A673 (cell line): ENCODE data around the gene PSMF1. TPM values are rescaled to one million over a fixed set of nuclear protein-coding genes. Genes with fewer than 3 reads are reported as not detected.

Source experiments
- BruUV-seq: library from RNA; stranded (reverse); fragments of 400-500 nt; replicated peaks from 2 replicates; lab custom pipeline; 2021; lab: Mats Ljungman, UMichigan
- CTCF ChIA-PET: fragments of 300-600 bp; sonication (Branson Sonifier 250); formaldehyde crosslinking; loops from one replicate; lab custom pipeline; 2022; ENCODE audit warnings: antibody characterized with exemption; lab: Charles Lee
- POLR2A ChIA-PET: fragments of 300-600 bp; sonication (Branson Sonifier 250); formaldehyde crosslinking; loops from one replicate; lab custom pipeline; 2022; ENCODE audit warnings: antibody characterized with exemption; ENCODE audit not compliant: low non-redundant PET; lab: Charles Lee
- DNase-seq: peaks from one replicate; pipeline ENCODE4 v3.0.0-alpha.2; 2015; ENCODE audit warnings: low spot score
- H3K27ac ChIP-seq: fragments of 200-600 bp; sonication (generic); 2 replicates; pipeline ENCODE4 v1.5.1; 2016; ENCODE audit warnings: mixed run types, low read depth, mild to moderate bottlenecking, mixed read lengths, antibody characterized with exemption, low read length; ENCODE audit not compliant: poor library complexity, severe bottlenecking
- H3K27me3 ChIP-seq: fragments of 200-600 bp; sonication (generic); replicated peaks from 2 replicates; pipeline ENCODE4 v1.6.1; 2017; ENCODE audit warnings: mixed run types, low read depth, mild to moderate bottlenecking, mixed read lengths, antibody characterized with exemption, low read length; ENCODE audit not compliant: insufficient read depth, poor library complexity
- H3K36me3 ChIP-seq: fragments of 200-600 bp; sonication (generic); 2 replicates; pipeline ENCODE4 v1.6.1; 2016; ENCODE audit warnings: mixed run types, mild to moderate bottlenecking, mixed read lengths, antibody characterized with exemption, low read length; ENCODE audit not compliant: insufficient read depth, poor library complexity, severe bottlenecking
- H3K4me1 ChIP-seq: fragments of 200-600 bp; sonication (generic); 2 replicates; pipeline ENCODE4 v1.6.1; 2017; ENCODE audit warnings: mixed run types, mild to moderate bottlenecking, mixed read lengths, antibody characterized with exemption, low read length; ENCODE audit not compliant: insufficient read depth, poor library complexity, severe bottlenecking
- H3K4me3 ChIP-seq: fragments of 200-600 bp; sonication (generic); 2 replicates; pipeline ENCODE4 v1.5.1; 2016; ENCODE audit warnings: low read depth, mixed run types, mild to moderate bottlenecking, mixed read lengths, low read length; ENCODE audit not compliant: poor library complexity, severe bottlenecking
- H3K9me3 ChIP-seq: fragments of 200-600 bp; sonication (generic); 2 replicates; pipeline ENCODE4 v1.6.1; 2016; ENCODE audit warnings: mixed run types, low read depth, mild to moderate bottlenecking, mixed read lengths, antibody characterized with exemption, low read length; ENCODE audit not compliant: poor library complexity, severe bottlenecking
- EZH2 ChIP-seq: fragments of 200-600 bp; sonication (generic); IDR thresholded peaks from 2 replicates; pipeline ENCODE4 v1.6.1; 2017; ENCODE audit warnings: borderline replicate concordance, low read depth, mild to moderate bottlenecking, mixed read lengths, antibody characterized with exemption, low read length; ENCODE audit not compliant: poor library complexity, severe bottlenecking
- intact Hi-C: fragments of 100-400 bp; cut with micrococcal nuclease; formaldehyde crosslinking; loops from one replicate; pipeline ENCODE4 v1.10.0; 2022; ENCODE audit not compliant: unreplicated experiment
- total RNA-seq: library from RNA; stranded (reverse); gene quantifications from 2 replicates; pipeline ENCODE4 v1.2.3, GENCODE V29; 2021
- TF ChIP-seq, protein P1 (sequence below): fragments of 300-800, 200-600 bp; sonication (generic); conservative IDR thresholded peaks from 2 replicates; pipeline ENCODE4 v1.5.1; 2017; ENCODE audit warnings: low read depth, mild to moderate bottlenecking, antibody characterized with exemption, low read length, moderate library complexity, mixed read lengths

Gene PSMF1
- total RNA-seq, 1 experiment from 2014 or later: 130 TPM

DNA sequence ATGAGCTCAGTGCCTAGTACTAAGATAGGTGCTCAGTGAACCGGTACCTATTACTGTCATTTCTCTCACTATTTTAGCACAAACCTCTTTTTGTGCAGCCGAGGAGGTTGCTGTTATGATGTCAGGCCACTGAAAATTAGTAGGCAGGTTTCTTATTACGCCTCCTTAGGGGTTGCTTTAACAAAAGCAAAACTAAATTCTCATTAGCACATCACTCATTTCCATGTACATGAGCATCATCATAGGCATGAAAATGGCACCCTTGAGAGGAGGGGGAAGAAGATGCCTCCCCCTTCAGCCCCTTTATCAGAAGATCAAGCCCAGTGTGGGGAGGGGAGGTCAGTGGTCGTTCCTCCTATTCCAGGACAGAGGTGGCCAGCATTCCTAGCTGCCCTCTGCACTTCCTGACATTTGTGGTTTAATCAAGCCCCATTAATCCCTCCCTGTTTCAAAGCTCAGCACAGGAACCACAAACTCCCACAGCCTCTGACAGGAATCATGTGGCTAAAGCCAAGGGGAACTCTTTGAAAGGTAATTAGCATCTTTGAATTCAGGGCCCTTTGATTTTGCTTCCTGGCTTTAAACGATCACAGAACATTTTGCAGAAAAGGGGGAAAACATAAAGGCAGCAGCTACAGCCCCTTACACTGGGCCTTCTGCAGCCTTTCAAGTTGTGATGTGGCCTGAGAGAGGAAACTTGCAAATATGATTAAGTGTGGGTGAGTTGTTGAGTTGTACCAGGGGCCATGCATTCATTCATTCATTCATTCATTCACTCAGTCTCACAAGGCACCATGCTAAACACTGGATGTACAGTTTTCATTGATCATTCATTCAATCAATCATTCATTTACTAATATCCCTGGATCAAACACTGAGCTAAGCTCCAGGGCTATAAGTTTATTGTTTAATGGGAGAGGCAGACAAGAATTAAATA, 31.9 kb upstream of the PSMF1 start:
- H3K4me1 ChIP-seq: no peaks in the 10 kb centered on the region
- no peak overlapping the region for H3K27ac ChIP-seq
- H3K27me3 ChIP-seq: no peaks in the 10 kb centered on the region
- no peak for DNase-seq
- intact Hi-C loops: no loop called here
- TF ChIP-seq EZH2: no peak
- TF ChIP-seq, protein P1, sequence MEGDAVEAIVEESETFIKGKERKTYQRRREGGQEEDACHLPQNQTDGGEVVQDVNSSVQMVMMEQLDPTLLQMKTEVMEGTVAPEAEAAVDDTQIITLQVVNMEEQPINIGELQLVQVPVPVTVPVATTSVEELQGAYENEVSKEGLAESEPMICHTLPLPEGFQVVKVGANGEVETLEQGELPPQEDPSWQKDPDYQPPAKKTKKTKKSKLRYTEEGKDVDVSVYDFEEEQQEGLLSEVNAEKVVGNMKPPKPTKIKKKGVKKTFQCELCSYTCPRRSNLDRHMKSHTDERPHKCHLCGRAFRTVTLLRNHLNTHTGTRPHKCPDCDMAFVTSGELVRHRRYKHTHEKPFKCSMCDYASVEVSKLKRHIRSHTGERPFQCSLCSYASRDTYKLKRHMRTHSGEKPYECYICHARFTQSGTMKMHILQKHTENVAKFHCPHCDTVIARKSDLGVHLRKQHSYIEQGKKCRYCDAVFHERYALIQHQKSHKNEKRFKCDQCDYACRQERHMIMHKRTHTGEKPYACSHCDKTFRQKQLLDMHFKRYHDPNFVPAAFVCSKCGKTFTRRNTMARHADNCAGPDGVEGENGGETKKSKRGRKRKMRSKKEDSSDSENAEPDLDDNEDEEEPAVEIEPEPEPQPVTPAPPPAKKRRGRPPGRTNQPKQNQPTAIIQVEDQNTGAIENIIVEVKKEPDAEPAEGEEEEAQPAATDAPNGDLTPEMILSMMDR: no peak
- CTCF ChIA-PET: no interaction called here
- no peak overlapping the region for H3K4me3 ChIP-seq
- BruUV-seq: no TSS peak
- POLR2A ChIA-PET: no interaction called here
- H3K9me3 ChIP-seq: peaks cover 5% of the 10 kb centered on the region
- no peaks in the 10 kb centered on the region for H3K36me3 ChIP-seq

DNA sequence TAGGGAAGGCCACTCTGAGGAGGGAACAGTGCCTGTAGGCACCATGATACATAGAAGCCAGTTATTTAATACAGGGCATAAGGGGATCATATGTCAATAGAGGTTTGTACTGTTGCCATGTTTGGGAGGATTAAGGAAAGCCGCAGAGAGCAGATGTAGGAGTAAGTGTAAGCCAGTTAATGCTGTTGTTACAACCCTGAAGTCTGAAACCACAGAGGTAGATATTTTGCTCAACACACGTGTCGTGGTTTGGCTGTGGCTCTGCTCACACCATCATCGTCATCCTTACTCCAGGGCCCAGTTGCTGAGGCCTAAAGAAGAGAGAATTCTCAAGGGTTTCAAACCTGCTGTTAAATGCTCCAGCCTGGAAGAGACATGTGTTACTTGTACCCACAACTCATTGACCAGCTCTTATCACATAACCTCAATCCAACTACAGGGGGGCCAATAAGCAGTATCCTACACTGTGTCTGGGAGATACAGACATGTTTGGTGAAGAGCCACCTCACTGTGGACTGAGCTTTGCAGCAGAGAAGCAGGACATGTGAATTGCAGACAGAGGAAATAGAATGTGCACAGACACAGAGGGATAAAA, 31.0 kb upstream of the PSMF1 start:
- POLR2A ChIA-PET: no interaction called here
- intact Hi-C loops: no loop called here
- Histone ChIP-seq H3K27ac (no peak overlapping the region), H3K36me3 (no peaks in the 10 kb centered on the region), H3K4me3 (no peak overlapping the region), H3K9me3 (peaks cover 5% of the 10 kb centered on the region), H3K4me1 (no peaks in the 10 kb centered on the region), H3K27me3 (no peaks in the 10 kb centered on the region)
- DNase-seq: no peak
- BruUV-seq: no TSS peak
- TF ChIP-seq, protein P1: no peak
- TF ChIP-seq EZH2: no peak
- CTCF ChIA-PET: no interaction called here

GRCh38 chr20:1094751-1095150, 23.7 kb upstream of the PSMF1 start:
- no peaks in the 10 kb centered on the region for H3K36me3 ChIP-seq
- H3K4me1 ChIP-seq: no peaks in the 10 kb centered on the region
- H3K27me3 ChIP-seq: no peaks in the 10 kb centered on the region
- intact Hi-C loops: no loop called here
- no peaks in the 10 kb centered on the region for H3K9me3 ChIP-seq
- H3K4me3 ChIP-seq: no peak overlapping the region
- TF ChIP-seq, protein P1: no peak
- TF ChIP-seq EZH2: no peak
- peak; percentile 23 for DNase-seq
- no TSS peak for BruUV-seq
- POLR2A ChIA-PET: no interaction called here
- no peak overlapping the region for H3K27ac ChIP-seq
- CTCF ChIA-PET: no interaction called here
